ENCODE measurements around the gene GSK3A. TPM values are rescaled to one million over a fixed set of nuclear protein-coding genes. Genes with fewer than 3 reads are reported as not detected.

The GSK3A gene
- total and polyA plus RNA-seq, 9 of the 15 experiments (the other 6 are each of a cell fraction or from before 2014, with no cell fraction given): 0.62 to 90.7 (median 33.3) TPM

DNA sequence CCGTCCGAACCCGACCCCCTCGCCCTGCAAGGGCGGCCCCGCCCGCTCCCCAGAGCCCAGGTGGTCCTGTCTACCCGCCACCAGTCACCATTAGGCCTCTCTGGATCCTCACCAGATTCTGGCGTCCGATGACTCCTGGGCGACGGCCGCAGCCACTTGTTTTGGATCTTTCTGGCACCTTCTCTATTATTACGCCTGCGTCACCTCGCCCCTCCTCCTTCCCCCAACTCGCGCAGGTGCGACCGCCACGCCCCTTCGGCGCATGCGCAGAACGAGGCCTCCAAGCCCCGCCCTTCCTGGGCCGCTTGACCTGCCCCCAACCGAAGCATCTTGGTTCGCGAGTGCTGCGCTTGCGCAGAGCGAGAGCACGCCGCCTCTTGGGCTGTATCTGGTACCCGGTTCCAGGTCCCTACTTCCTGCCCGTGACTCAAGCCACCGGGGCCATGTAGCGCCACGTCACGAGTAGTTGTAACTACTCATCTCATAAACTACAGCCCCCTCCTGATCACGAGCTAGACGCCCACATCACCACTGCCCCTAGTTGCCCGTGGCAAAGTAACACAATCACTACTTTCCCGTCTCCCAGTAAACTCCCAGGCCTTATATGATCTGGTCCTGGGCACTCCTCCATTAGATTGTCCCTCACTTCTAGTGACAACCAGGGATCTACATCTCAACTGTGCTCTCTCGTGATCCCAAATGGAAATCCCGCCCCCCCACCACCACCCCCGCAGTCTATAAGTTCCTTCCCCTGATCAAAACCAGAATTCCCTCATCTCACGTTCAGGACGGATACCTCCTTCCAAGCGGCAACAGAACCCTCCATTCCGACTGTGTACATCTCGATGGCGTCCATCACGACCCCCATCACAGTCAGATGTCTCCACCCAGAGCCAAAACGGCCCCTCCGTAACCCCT is 24.6 kb downstream of the GSK3A start, which contains the start of gene DEDD2 (continued):
- TF ChIP-seq HNRNPK (IDR thresholded peaks at IDR 0.05; ENCODE audit: low read depth, low read length, poor library complexity, severe bottlenecking) (no peak), NR0B1 (IDR thresholded peaks at IDR 0.05; ENCODE audit: partially characterized antibody) (no peak), PCBP2 (IDR thresholded peaks at IDR 0.05; ENCODE audit: low read depth, low read length, poor library complexity, severe bottlenecking) (no peak), ZBTB9 (CRISPR knock-in tag; IDR thresholded peaks at IDR 0.05) (no peak), ZNF239 (CRISPR knock-in tag; IDR thresholded peaks at IDR 0.05) (no peak), TBL1XR1 (IDR thresholded peaks at IDR 0.05; ENCODE audit: low read length in 2 of 2) (no peak), CREB3L1 (IDR thresholded peaks at IDR 0.05; ENCODE audit: borderline replicate concordance, low read depth) (peak; percentile 99), YBX1 (IDR thresholded peaks at IDR 0.05) (no peak), RNF219 (CRISPR knock-in tag; IDR thresholded peaks at IDR 0.05) (no peak)
- TF ChIP-seq, protein P1, sequence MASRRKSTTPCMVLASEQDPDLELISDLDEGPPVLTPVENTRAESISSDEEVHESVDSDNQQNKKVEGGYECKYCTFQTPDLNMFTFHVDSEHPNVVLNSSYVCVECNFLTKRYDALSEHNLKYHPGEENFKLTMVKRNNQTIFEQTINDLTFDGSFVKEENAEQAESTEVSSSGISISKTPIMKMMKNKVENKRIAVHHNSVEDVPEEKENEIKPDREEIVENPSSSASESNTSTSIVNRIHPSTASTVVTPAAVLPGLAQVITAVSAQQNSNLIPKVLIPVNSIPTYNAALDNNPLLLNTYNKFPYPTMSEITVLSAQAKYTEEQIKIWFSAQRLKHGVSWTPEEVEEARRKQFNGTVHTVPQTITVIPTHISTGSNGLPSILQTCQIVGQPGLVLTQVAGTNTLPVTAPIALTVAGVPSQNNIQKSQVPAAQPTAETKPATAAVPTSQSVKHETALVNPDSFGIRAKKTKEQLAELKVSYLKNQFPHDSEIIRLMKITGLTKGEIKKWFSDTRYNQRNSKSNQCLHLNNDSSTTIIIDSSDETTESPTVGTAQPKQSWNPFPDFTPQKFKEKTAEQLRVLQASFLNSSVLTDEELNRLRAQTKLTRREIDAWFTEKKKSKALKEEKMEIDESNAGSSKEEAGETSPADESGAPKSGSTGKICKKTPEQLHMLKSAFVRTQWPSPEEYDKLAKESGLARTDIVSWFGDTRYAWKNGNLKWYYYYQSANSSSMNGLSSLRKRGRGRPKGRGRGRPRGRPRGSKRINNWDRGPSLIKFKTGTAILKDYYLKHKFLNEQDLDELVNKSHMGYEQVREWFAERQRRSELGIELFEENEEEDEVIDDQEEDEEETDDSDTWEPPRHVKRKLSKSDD (conservative IDR thresholded peaks at IDR 0.05; ENCODE audit: low read length): no peak
- TF ChIP-seq, protein P2, sequence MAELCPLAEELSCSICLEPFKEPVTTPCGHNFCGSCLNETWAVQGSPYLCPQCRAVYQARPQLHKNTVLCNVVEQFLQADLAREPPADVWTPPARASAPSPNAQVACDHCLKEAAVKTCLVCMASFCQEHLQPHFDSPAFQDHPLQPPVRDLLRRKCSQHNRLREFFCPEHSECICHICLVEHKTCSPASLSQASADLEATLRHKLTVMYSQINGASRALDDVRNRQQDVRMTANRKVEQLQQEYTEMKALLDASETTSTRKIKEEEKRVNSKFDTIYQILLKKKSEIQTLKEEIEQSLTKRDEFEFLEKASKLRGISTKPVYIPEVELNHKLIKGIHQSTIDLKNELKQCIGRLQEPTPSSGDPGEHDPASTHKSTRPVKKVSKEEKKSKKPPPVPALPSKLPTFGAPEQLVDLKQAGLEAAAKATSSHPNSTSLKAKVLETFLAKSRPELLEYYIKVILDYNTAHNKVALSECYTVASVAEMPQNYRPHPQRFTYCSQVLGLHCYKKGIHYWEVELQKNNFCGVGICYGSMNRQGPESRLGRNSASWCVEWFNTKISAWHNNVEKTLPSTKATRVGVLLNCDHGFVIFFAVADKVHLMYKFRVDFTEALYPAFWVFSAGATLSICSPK (IDR thresholded peaks at IDR 0.05; ENCODE audit: borderline replicate concordance): no peak
